Right atrium auricular region (tissue), 2 donors: ENCODE results near the gene SLC11A2. TPM values are rescaled to one million over a fixed set of nuclear protein-coding genes. Genes with fewer than 3 reads are reported as not detected.
"Not testable (repeated sequence)": the region's sequence is repeated elsewhere in the genome, so short reads cannot be mapped to it uniquely, and the experiment has no call there.

ENCODE experiments used
- DNase-seq: peaks from one replicate; pipeline ENCODE4 v3.0.0-alpha.2; 2019; ENCODE audit warnings: low spot score
- H3K27ac ChIP-seq, 2 donors: fragments of 200-600 bp; sonication (generic); 1 replicate in 1 of 2; 2 replicates in 1 of 2; pipeline ENCODE4 v1.5.1; 2016 to 2019
- H3K27me3 ChIP-seq, 2 donors: fragments of 200-600 bp; sonication (generic); one replicate each; pipeline versions ENCODE4 v1.5.1 to v1.6.0; 2017 to 2019
- H3K36me3 ChIP-seq: fragments of 200-600 bp; sonication (generic); one replicate; pipeline ENCODE4 v1.5.1; 2016
- H3K4me1 ChIP-seq, 2 donors: fragments of 200-600 bp; sonication (generic); one replicate each; pipeline versions ENCODE4 v1.5.1 to v1.6.0; 2017 to 2019
- H3K4me3 ChIP-seq, 2 donors: fragments of 200-600 bp; sonication (generic); 1 replicate in 1 of 2; 2 replicates in 1 of 2; pipeline ENCODE4 v1.5.1; 2017 to 2019; ENCODE audit warnings: mild to moderate bottlenecking in 1 of 2, moderate library complexity in 1 of 2
- H3K9me3 ChIP-seq, 2 donors: fragments of 200-600 bp; sonication (generic); one replicate each; pipeline ENCODE4 v1.5.1; 2019
- CTCF ChIP-seq, 2 donors: fragments of 200-600 bp; sonication (generic); IDR thresholded peaks; one replicate each; pipeline ENCODE4 v1.5.1; 2019; ENCODE audit warnings: antibody characterized with exemption in 2 of 2
- total RNA-seq, 2 donors: library from RNA; depleted of rRNA; stranded (reverse); fragments of >200 nt; gene quantifications; one replicate each; pipeline ENCODE4 v1.1.0, GENCODE V29; 2016

Gene SLC11A2
- total RNA-seq, 2 donors from 2014 or later: 25.5 to 40.9 TPM

- Histone ChIP-seq H3K4me1 (no peaks in the 10 kb centered on the region), H3K27me3 (no peaks in the 10 kb centered on the region), H3K4me3 (no peak overlapping the region), H3K27ac (no peak overlapping the region), H3K9me3 (no peaks in the 10 kb centered on the region), H3K36me3 (no peaks in the 10 kb centered on the region)
- no peak for DNase-seq
- TF ChIP-seq CTCF (IDR thresholded peaks at IDR 0.05): no peak
Observed at GRCh38 chr12:50961708-50962107, 64.5 kb downstream of the SLC11A2 start.

GRCh38 chr12:50960130-50960529, 66.1 kb downstream of the SLC11A2 start:
- Histone ChIP-seq H3K4me1 (no peaks in the 10 kb centered on the region), H3K36me3 (no peaks in the 10 kb centered on the region), H3K9me3 (no peaks in the 10 kb centered on the region), H3K4me3 (no peak overlapping the region), H3K27me3 (no peaks in the 10 kb centered on the region), H3K27ac (no peak overlapping the region)
- no peak for TF ChIP-seq CTCF (IDR thresholded peaks at IDR 0.05)
- no peak for DNase-seq

- no peak overlapping the region for H3K27ac ChIP-seq
- no peaks in the 10 kb centered on the region for H3K4me1 ChIP-seq
- DNase-seq: no peak
- TF ChIP-seq CTCF (IDR thresholded peaks at IDR 0.05): no peak
- H3K9me3 ChIP-seq: no peaks in the 10 kb centered on the region
- no peaks in the 10 kb centered on the region for H3K27me3 ChIP-seq
- no peak overlapping the region for H3K4me3 ChIP-seq
- no peaks in the 10 kb centered on the region for H3K36me3 ChIP-seq
Observed at GRCh38 chr12:50955697-50956096, 70.5 kb downstream of the SLC11A2 start.

DNA sequence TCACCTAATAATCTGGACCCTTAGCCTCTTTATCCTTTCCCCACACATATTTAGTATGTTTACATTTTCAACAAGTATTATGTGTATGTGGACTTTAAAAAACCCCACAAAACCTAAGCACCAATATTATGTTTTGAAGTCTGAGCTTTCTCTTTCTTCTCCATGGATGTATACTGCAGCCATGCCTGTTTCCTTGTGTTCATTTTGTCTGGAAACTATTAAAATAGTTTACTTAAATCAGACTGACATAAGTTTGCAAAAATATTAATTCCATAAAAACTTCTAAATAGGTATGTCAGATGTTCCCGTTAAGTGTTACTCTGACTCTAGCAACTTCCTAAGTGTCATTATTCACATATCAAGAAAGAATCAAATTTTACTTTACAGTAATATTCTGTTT, 70.9 kb downstream of the SLC11A2 start:
- H3K4me1 ChIP-seq: no peaks in the 10 kb centered on the region
- no peak for TF ChIP-seq CTCF (IDR thresholded peaks at IDR 0.05)
- H3K9me3 ChIP-seq: no peaks in the 10 kb centered on the region
- no peaks in the 10 kb centered on the region for H3K27me3 ChIP-seq
- H3K27ac ChIP-seq: no peak overlapping the region
- H3K36me3 ChIP-seq: no peaks in the 10 kb centered on the region
- DNase-seq: no peak
- no peak overlapping the region for H3K4me3 ChIP-seq

GRCh38 chr12:50954789-50955188, 71.4 kb downstream of the SLC11A2 start:
- not testable (repeated sequence) for H3K9me3 ChIP-seq, H3K4me3 ChIP-seq, H3K4me1 ChIP-seq, DNase-seq, H3K27me3 ChIP-seq, H3K36me3 ChIP-seq, H3K27ac ChIP-seq

DNA sequence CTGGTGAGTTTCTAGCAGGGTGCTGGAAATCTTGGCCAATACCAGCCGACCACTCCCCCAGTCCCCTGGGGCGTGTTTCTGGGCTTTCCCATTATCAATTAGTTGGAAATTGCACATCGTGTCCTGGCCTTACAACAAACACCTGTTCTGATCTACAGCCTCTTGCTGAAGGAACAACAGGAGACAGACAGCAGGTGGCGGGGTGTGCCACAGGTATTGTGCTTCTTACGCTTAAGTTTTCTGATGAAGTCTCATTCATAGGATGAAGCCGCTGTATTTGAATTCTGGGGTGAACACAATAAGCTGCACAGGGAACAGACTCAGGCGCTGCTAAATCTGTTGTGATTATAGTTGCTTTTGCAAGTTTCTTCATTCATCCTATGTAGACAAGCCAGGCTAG, 73.1 kb downstream of the SLC11A2 start:
- H3K4me3 ChIP-seq: no peak overlapping the region
- no peak for TF ChIP-seq CTCF (IDR thresholded peaks at IDR 0.05)
- no peaks in the 10 kb centered on the region for H3K9me3 ChIP-seq

More for the DNA sequence above, 73.1 kb downstream of the SLC11A2 start:
- DNase-seq: no peak
- no peaks in the 10 kb centered on the region for H3K27me3 ChIP-seq
- H3K4me1 ChIP-seq: no peaks in the 10 kb centered on the region
- H3K36me3 ChIP-seq: no peaks in the 10 kb centered on the region
- no peak overlapping the region for H3K27ac ChIP-seq
